Measurements from ENCODE around the gene OR9Q1.

Gene OR9Q1

DNA sequence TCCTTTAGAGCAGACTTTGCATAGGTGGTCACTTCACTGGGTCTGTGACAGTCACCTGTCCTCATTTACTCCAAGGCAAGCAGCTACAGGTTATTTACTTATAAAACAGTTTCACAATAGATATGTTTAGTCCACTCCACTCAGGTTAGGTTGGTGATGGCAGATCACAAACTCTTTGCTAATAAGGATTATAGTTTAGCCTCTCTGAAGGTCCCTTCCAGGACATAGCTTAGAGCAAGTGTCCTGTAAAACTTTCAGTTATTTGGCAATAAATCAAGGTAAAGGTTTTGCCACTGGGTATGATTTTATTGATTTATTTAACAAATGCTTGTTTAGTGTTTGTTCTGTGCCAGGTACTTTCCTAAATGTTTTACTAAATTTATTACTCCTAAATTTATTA is 15.9 kb downstream of the OR9Q1 start:
- DNase-seq, result no peak

DNA sequence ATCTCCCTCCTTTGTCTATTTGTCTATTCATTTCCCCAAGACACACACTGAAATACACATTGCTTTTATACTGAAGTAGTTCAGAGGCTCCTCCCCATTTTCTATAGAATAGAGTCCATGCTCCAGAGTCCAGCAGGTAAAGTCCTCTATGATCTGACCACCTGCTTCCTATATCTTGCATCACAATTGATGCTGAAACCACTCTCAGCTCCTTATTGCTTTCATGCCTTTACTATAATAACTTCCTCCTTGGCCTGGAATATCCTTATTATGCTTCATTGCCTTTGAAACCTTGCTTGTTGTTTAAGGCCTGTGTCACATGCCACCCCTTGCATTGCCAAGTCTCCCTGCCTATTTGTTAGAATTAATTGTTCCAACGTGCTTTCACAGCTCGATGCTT is 19.7 kb downstream of the OR9Q1 start:
- no peak for DNase-seq

DNA sequence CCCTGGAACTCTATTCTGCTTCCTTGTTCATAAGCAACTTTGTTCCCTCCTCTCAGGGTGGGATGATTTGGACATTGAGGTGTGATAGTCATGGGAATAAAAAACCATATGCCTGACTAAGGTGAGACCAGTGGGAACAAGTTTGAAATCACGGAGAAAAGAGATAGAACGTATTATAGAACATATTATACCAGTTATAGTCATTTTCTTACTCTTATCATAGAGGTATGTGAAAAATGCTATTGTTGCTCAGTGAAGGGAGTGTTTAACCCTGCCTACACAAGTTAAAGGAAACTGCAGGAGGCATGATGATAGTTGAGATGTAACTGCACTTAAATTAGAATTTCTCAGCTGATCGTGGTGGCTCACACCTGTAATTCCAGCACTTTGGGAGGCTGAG is 22.6 kb downstream of the OR9Q1 start:
- DNase-seq, result no peak

DNA sequence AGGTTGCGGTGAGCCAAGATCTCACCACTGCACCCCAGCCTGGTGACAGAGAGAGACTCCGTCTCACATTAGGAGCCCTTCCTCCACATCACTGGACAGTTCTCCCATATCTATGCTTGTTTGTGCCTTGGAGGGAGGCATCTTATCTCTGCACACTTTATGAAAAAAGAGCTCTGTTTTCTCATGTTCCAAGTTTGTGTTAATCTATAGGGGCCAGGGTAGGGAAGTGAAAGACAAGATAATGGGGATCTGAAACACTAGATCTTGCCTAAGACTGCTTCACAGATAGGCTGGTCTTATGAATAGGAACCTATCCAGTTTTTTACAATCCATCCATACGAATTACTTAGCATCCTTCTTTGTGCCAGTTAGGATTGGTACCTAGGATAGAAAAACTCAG is 24.1 kb downstream of the OR9Q1 start:
- no peak for DNase-seq

DNA sequence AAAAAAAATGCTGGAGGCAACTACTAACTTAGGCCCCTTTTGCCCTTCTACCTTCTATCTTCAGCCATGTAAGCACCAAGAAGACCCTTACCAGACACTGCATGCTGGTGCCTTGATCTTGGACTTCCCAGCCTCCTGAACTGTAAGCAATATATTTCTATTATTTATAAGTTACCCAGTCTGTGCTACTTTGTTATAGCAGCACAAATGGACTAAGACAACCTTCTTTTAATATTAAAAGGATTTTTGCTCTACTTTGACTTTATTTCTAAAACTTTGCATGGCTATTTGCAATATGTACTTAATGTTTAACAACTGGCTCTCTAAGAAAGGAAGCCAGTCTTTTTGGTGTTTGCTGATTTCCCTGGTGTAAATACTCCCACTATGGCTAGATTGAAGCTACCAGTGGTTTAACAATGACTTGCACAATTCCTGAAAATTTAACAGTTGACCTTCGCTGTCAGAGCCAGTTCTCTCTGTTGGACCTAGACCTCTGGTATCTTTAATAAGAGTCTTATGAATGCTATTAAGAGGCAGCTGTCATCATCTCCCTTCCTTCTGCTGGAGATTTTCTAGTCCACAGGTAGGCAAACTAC is 32.2 kb downstream of the OR9Q1 start:
- DNase-seq, result no peak

DNA sequence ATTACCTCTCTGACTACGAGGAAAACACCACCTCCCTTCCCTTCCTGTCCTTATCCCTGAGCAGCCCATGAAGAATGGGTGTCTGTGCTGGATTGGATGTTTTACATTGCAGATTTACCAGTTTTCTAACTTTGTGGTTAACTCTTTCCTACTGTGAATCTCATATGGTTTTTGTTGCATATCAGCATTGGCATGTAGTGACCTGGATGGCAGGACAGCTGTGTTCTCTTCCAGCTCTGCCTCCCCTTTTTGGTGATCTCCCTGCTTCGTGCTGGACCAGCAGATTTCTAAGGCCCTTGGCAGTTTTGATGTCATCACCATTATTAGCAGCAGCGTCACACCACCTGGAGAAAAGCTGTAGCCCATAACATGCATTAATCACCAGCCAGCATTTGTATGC is 33.8 kb downstream of the OR9Q1 start:
- no peak for DNase-seq

DNA sequence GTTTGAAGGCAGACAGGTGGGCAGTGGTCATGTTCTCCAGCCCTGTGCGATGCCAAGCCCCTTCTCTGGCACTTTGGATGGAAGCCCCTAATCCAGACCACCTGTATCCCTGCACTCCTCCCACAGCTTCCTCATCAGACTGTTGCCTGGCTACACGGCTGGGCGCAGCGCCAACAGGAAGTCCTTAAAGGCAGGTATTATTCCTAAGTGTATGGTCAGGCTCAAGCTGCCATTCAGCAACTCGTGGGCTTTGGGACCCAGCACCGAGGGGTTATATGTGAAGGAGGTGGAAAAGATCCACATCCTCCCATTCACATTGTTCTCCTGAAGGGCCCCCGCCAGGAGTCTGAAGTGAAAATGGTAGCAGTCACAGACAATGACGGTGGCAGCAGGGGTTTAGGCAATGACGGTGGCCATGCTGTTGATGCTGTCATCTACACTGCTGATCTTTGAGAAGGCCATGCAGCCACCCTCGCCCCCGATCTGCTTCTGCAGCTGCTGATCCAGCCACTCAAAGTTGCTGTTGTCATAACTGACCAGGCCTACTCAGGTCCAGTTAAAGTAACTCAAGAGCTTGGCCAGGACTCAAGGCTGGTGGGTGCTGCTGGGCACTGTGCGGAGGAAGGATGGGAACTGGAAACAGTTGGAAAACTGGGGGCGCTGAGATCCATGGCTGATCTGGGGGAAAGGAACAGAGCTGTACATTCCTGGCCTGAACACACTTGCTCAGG is 34.8 kb downstream of the OR9Q1 start:
- no peak for DNase-seq

DNA sequence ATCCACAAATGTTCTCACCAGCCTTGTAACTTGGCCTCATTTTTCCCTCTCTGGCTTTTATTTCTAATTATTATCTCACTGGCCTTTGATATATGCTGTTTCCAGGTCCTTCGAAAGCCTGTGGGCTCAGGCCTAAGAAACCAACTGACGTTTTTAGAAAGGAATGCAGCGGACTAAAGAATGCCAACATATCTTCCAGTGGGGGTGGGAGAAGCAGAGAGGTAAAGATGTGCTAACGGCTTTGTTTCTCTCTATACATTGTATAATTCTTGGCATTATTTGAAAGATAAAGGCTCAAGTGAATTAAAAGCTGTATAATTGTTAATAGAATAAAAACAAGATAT is 35.3 kb downstream of the OR9Q1 start:
- DNase-seq, result no peak

DNA sequence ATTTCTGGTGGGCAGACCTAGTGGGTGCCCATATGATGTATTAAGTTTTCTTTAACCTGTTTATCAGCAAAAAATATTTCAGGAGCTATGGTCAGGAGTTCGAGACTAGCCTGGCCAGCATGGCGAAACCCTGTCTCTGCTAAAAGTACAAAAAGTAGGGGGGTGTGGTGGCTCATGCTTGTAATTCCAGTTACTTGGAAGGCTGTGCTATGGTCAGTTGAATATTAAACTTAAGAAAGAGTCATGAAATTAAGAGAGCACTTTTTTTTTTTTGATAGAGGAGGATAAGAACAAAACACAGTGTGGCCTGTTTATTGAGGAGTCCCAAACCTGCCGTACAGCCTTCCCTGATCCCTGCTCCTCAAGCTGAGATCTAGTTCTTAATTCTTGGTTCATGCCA is 36.9 kb downstream of the OR9Q1 start:
- no peak for DNase-seq

DNA sequence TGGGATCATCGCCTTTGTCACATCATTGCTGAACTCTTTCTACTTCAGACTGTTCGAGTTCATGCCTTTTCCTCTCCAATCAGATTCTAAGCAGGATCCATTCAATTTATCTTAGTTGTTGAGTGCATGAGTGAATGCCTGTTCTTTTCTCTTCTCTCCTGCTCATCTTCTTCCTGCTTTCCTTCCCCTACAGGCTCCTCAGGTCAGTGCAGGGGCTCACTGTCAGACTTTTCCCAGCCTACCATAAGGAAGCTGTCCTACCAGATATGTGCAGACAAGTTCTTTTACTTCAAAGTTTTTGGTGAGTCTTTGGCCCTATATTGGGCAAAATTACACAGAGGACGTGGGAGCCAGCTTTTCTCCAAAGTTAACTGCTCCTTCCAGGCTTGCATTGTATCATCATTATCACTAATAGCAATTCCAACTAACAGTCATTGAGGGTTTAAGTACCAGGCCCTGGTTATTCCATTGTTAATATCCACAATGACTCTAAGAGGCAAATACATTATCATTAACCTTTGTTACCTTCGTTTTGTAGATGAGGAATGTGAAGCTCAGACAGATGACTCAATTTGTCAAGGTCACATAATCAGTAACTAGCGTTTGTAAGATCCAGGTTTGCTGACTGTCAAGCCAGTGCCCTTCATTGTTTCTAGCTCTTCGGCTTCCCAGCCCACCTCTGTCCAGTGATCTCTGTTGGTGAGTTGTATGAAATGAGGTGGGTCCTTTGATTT is 37.4 kb downstream of the OR9Q1 start:
- no peak for DNase-seq

DNA sequence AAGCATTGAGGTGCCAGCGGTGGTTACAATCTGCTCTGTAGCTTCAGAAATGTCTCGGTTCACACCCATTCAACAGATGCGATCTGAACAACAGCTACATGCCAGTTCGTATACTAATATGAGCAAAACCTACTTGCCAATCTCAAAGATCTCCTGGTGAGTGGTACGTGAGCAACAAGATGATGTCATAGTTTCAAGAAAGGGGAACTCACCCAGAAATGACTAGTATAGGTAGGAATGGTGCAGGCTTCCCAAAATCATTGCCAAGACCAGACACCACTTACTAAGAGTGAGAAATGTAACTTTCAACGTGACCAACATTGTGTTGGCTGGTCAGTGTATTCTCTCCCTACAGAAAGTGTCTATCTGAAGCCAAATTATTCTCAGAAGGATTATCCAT is 38.1 kb downstream of the OR9Q1 start:
- DNase-seq, result no peak

DNA sequence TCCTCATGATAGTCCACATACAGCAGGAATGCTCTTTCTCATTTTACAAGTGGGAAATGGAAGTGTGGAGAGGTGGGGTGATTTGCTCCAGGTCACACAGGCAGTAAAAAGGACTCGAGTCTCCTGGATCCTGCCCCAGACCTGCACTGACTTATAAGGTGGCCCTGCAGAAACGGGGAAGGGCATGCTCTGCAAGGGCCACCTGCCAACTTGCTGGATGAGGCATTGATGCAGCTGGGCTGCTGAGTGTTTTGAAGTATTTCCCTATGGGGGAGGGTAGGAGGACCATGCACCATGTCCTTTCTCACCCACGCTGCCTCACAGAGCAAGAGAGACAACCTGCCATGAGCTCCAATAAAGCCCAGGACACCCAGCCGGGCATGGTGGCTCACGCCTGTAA is 44.0 kb downstream of the OR9Q1 start:
- DNase-seq, result no peak

DNA sequence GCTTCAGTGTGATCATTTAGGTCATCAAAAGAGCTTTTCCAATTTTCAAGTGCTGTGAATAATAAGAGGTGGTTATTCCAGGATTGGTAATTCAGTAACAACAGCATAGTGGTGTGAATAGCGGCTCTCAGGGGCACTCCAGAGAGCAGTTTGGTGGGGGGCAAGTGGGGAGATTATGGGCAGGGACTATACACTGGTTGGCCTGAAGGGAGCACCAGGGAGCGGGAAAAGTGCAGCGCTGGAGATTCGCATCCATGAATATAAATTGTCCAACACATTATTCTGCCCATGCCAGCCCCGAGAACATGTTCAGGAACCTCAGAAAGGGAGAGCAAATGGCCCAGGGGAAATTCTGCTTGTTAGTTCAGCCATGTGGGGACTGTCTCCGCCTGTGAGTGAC is 45.0 kb downstream of the OR9Q1 start:
- no peak for DNase-seq

DNA sequence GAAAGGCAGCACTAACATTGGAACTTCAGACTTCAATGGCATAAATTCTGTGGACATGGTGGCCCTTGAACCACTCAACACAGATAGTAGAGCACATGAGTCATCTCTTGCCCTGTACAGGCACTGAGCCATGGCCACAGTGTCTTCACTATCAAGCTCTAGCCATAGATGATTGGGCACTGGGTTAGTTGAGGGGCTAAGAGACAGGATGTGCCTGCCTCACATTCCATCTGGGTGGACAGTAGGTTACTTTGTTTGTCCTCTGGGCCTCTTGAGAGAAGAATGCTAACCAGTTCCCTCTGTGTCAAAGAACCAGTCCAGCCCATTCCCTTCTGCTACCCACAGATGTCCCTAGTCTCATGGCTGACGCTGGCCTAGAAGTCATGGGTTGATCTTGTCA is 46.9 kb downstream of the OR9Q1 start:
- no peak for DNase-seq

DNA sequence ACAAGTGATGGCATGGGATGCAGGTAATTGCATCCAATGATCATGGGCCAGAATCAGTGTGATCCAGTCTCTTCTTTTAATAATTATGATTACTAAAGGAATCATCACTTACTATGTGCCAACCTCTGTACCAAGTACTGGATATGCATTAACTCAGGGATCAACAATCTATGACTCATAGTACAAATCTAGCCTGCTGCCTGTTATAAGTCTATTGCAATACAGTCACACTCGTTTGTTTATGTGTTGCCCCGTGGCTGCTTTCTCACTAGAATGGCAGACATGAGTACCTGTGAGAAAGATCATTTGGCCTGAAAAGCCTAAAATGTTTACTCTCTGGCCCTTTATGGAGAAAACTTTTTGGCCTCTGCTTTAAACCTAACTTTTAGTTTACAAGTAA is 52.1 kb downstream of the OR9Q1 start:
- DNase-seq, result no peak

DNA sequence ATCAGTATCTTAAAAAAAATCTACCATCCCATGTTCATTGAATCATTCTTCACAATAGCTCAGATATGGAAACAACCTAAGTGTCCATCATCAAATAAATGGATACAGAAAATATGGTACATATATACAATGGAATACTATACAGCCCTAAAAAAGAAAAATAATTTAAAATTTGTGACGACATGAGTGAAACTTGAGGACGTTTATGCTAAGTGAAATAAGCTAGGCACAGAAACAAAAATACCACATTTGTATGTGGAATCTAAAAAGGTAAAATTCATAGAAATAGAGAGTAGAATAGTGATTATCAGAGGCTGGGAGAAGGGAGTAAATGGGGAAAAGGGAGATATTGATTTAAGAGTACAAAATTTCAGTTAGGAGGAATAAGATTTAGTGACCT is 62.8 kb downstream of the OR9Q1 start:
- DNase-seq, result no peak

DNA sequence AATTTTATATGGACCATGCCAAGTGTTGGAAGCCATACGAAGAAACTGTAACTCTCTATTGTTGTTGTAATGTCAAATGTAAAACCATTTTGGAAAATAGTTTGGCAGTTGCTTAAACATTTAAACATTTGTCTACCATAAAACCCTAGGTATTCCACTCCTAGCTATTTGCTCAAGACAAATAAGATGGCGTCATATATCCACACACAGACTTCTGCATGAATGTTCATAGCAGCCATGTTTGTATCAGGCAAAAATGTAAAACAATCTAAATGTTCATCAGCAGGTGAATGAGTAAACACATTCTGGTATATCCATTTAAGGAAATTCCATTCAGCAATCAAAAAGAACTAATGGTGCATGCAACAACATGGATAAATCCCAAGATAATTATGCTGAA is 73.8 kb downstream of the OR9Q1 start:
- DNase-seq, result no peak

DNA sequence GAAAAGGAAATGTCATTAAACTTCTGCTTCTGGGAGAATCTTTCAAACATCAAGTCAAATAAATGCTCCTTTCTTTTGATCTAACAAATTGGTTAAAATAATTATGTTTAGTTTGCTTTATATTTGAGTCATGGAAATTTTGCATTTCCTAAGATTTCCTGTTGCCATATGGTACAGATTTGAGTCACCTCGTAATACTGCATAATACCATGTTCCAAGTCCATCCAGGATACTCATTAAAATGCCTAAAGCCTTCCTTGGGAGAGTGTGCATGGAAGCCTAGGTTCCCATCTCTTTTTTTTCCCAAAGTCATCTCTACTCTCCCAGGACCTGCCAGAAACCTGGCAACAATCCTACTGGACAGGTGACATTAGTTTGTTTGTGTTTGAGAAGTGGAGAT is 97.4 kb downstream of the OR9Q1 start:
- DNase-seq, result no peak

DNA sequence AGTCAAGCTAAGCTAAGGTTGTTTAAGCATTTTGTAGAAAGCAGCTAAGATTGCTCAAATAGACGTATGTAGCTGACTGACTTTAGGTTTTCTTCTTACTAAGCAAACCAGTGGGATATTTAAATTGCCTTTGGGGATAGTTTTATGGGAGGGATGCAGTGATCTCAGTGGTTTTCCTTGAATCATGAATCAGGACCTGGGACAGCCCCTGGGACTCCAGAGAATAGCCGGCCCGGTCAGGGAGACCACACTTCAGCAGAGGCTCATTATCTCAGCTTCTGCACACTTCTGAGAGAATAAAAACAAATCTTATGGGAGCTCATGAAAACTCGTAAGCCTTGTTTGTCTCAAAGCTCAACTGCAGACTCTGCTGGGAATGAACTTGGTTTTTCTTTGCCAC is 101.8 kb downstream of the OR9Q1 start, which contains the start of gene OR9I1:
OR9I1 (minus strand) TSS at position 62 of the 400 bp plus-strand sequence. CDS start 6,086 bp downstream, outside the sequence.
- no peak for DNase-seq

DNA sequence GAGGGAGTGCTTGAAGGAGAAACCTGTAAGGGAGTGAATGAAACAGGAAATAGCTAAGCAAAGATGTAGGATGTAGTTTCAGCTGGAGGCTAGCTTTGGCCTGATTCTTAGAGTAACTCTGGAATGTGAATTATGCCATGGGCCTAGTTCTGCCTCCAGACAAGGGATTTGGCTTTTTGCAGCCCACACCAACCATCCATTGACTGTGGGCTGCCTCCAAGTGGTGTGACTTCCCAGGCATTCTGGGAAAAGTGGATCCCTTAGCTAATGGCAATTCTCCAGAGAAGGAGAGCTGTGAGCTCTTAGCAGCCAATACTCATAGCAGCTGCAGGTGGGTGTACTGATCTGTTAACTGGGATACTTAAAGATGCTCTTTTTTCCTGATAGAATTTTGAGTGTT is 103.7 kb downstream of the OR9Q1 start:
- DNase-seq, result no peak

DNA sequence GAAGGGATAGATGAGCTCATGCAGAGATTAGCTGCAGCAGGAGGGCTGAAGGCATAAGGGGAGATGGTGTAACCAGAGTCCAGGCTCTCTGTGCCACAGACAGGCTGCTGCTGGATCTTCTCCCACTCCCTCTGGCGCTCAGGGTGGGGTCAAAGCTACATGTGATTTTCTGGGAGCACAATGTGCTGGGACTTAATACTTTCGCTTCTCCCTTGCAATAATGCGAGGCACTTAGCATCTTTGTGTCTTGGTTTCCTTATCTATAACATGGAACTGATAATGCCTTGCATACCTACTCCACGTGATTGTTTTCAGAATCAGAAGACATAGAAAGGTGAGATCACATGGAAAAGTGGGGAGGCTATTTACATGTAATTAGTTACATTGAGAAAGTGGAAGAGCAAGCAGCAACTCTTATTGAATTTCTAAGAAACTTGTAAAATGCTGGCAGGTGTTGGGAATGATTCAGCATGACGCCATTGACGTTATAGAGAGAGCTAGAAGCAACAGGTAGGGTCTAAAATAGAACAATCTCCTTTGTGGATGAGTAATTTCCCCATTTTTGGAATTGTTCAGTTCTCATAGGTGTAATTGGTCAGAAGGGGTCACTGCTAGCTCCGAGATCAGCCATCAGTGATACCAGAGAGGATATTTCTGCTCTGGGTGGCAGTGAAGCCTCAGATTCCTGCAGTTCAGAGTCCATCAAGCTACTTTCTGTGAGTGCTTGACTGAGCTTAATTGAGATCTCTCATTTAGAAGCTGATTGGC is 109.8 kb downstream of the OR9Q1 start:
- no peak for DNase-seq

DNA sequence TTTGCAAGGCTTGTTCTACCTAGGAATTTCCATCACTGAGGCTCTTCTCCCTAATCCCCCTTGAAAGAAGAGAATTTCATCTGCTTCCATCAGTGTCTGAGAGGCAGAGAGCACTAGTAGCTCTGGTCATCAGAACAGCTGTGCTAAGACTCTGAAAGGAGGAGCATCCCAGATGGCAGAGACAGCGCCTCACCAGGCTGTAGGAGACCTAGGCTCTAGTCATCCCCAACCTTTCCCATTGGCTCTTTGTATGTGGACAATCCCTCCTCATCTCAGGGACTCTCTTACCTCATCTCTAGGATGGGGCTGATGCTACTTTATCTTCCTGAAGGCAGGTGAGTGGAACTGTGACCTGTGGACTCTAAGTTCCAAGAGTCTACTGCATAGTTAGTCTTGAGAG is 110.5 kb downstream of the OR9Q1 start:
- DNase-seq, result no peak

DNA sequence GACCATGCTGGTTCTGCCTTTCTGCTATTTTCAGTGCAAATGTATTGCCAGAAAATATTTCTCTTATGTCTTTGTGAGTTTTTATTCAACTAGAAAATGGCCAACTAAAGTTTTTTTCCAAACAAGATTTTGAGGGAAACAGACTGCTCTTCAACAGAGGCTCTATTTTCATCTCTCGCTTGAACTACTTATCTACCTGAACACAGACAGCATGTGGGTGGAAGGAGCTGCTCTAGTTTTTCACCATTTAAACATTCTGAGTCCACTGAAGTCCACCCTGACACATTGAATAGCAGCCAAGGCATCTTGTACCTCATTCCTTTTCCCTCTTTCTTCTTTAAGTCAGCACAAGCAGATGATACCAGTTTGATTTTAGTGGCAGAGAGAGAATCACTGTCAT is 111.5 kb downstream of the OR9Q1 start:
- no peak for DNase-seq

DNA sequence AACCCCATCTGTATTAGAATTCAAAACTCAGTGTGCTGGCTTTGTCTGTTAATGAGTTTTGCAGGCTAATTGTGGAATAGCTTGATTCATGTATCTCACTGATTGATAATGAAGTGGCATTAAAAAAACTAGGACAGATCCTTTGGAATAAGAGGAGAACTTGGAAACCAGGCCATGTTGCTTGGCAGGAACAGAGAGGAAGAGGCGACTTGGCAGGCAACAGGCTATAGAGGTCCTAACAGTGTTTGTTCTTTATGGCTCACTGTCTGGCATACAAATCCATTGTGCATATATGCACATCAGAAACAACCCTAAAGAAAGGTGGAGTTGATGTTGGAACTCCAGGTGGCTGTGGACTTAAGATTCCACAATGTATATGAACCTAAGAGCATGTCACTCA is 119.1 kb downstream of the OR9Q1 start:
- no peak for DNase-seq

All from hematopoietic multipotent progenitor cell treated with erythropoietin and hydrocortisone succinate and interleukin-3 and kit ligand, for 4 days (in vitro differentiated cells).